NCI-H2171 (cell line): ENCODE measurements around the gene KLK13.

Experiments used
- DNase-seq: peaks from one replicate; lab custom pipeline; 2025; lab: John Stamatoyannopoulos, UW

The KLK13 gene

GRCh38 chr19:51019544-51019925 lies 45.4 kb downstream of the KLK13 start, which contains the start of gene KLK10:
TSS of gene KLK10 (minus strand) at chr19:51019709. CDS start at chr19:51019130, 579 bp downstream.
- DNase-seq, result no peak

- DNase-seq, result no peak
Measured at GRCh38 chr19:51018745-51019543, 45.9 kb downstream of the KLK13 start.

GRCh38 chr19:51016798-51017683 lies 47.9 kb downstream of the KLK13 start:
- no peak for DNase-seq

- DNase-seq, result no peak
Measured at GRCh38 chr19:51015691-51016267, 49.1 kb downstream of the KLK13 start.

- DNase-seq, result no peak
Measured at GRCh38 chr19:51014242-51014641, 50.6 kb downstream of the KLK13 start.

GRCh38 chr19:51012661-51013190 lies 52.2 kb downstream of the KLK13 start:
- DNase-seq, result no peak

- DNase-seq, result no peak
Measured at GRCh38 chr19:51010066-51010795, 54.7 kb downstream of the KLK13 start.

GRCh38 chr19:51009061-51009891 lies 55.6 kb downstream of the KLK13 start:
- DNase-seq, result no peak

DNA sequence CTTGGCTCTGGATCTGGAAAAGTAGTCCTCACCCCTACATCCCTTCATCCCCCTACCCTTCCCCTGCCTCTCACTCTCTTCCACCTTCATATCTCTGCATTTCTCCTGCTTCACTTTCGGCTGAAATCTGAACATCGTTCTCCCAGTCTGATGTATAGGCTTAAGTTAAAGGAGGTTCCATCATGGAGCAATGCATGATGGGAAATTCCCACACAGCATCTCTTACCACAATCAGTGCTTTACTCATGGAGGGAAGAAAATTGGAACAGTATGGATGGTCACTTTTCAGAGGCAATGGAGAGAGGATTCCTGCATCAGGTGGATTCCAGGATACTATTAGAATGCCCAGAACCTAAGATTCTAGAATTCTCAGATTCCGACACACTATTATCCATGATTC lies 57.4 kb downstream of the KLK13 start:
- DNase-seq, result no peak

- no peak for DNase-seq
Measured at GRCh38 chr19:51006406-51006805, 58.5 kb downstream of the KLK13 start.
